Endodermal cell (in vitro differentiated cells): ENCODE measurements around the gene RAD23B. TPM values are rescaled to one million over a fixed set of nuclear protein-coding genes. Genes with fewer than 3 reads are reported as not detected.

ENCODE experiments used
- DNase-seq: peaks from one replicate; pipeline ENCODE4 v3.0.0-alpha.2; 2017
- H3K27ac ChIP-seq: 2 replicates; pipeline ENCODE4 v1.5.1; 2013; ENCODE audit warnings: mild to moderate bottlenecking, low read depth, low read length, moderate library complexity
- H3K27me3 ChIP-seq: 2 replicates; pipeline ENCODE4 v1.6.1; 2013; ENCODE audit warnings: mild to moderate bottlenecking, low read length, moderate library complexity; ENCODE audit not compliant: insufficient read depth, control insufficient read depth, poor library complexity, severe bottlenecking
- H3K36me3 ChIP-seq: 2 replicates; pipeline ENCODE4 v1.7.0; 2013; ENCODE audit warnings: mild to moderate bottlenecking, low read length, moderate library complexity; ENCODE audit not compliant: control insufficient read depth, insufficient read depth
- H3K4me1 ChIP-seq: one replicate; pipeline ENCODE4 v1.7.0; 2013; ENCODE audit warnings: low read length; ENCODE audit not compliant: control insufficient read depth, insufficient read depth
- H3K4me3 ChIP-seq: 2 replicates; pipeline ENCODE4 v1.5.1; 2013; ENCODE audit warnings: mild to moderate bottlenecking, low read length, moderate library complexity
- H3K9ac ChIP-seq: 2 replicates; pipeline ENCODE4 v1.6.1; 2013; ENCODE audit warnings: mild to moderate bottlenecking, low read length, moderate library complexity; ENCODE audit not compliant: poor library complexity, severe bottlenecking; ENCODE audit errors: extremely low read depth
- H3K9me3 ChIP-seq: 2 replicates; pipeline ENCODE4 v1.6.1; 2013; ENCODE audit warnings: mild to moderate bottlenecking, low read length, moderate library complexity; ENCODE audit not compliant: control insufficient read depth
- H3K27ac Mint-ChIP-seq: 2 replicates; pipeline ENCODE4 v1.8.0; 2020; ENCODE audit warnings: mixed read lengths
- H3K27me3 Mint-ChIP-seq: 2 replicates; pipeline ENCODE4 v1.8.0; 2021; ENCODE audit warnings: mild to moderate bottlenecking, mixed read lengths; ENCODE audit not compliant: insufficient read depth
- H3K36me3 Mint-ChIP-seq: 2 replicates; pipeline ENCODE4 v1.8.0; 2020; ENCODE audit warnings: low read depth, mixed read lengths
- H3K4me1 Mint-ChIP-seq: 2 replicates; pipeline ENCODE4 v1.8.0; 2020; ENCODE audit warnings: mixed read lengths
- H3K4me3 Mint-ChIP-seq: 2 replicates; pipeline ENCODE4 v1.8.0; 2020; ENCODE audit warnings: mild to moderate bottlenecking, moderate library complexity, mixed read lengths
- H3K9me3 Mint-ChIP-seq: 2 replicates; pipeline ENCODE4 v1.8.0; 2020; ENCODE audit warnings: mild to moderate bottlenecking, mixed read lengths
- CTCF ChIP-seq: fragments of 200-600 bp; sonication (generic); conservative IDR thresholded peaks from 2 replicates; pipeline ENCODE4 v1.5.0; 2021; ENCODE audit warnings: antibody characterized with exemption, mild to moderate bottlenecking
- WGBS, 2 experiments: methylation state at CpG; one replicate each; pipeline versions ENCODE4 v1.1.5 to v1.1.7; 2013; ENCODE audit warnings: missing lambda C conversion rate in 2 of 2, mixed read lengths in 1 of 2; ENCODE audit not compliant: insufficient coverage in 1 of 2, insufficient read length in 1 of 2; 5-methylcytosine and 5-hydroxymethylcytosine counted together
- total RNA-seq, 2 donors: library from RNA; stranded (reverse); fragmentation: NEBNext Ultra II Directional in 1 of 2; extraction: Animal tissue kit (Norgen Biotek cat#: 25700) in 1 of 2; gene quantifications; 2 replicates in 1 of 2; 3 replicates in 1 of 2; pipeline ENCODE4 v1.2.1, GENCODE V29; 2021

Gene RAD23B
- total RNA-seq, 2 donors from 2014 or later = 154 to 167 TPM

- WGBS, 2 experiments = 85 to 100% methylated on average over 1 to 2 of the region's 2 CpGs
- no peak overlapping the region for H3K4me3 ChIP-seq
- H3K9me3 ChIP-seq = no peaks in the 10 kb centered on the region
- DNase-seq = peak; percentile 31
- Mint-ChIP-seq H3K27ac (no peak overlapping the region), H3K27me3 (no peaks in the 10 kb centered on the region), H3K4me1 (peaks cover 17% of the 10 kb centered on the region), H3K36me3 (peaks cover 13% of the 10 kb centered on the region), H3K9me3 (no peaks in the 10 kb centered on the region), H3K4me3 (no peak overlapping the region)
- no peaks in the 10 kb centered on the region for H3K36me3 ChIP-seq
- no peak overlapping the region for H3K9ac ChIP-seq
- H3K4me1 ChIP-seq = peaks cover 6% of the 10 kb centered on the region
- no peak overlapping the region for H3K27ac ChIP-seq
- TF ChIP-seq CTCF = no peak
- no peaks in the 10 kb centered on the region for H3K27me3 ChIP-seq
These were observed 62.2 kb downstream of the RAD23B start for GRCh38 chr9:107345327-107345726.

DNA sequence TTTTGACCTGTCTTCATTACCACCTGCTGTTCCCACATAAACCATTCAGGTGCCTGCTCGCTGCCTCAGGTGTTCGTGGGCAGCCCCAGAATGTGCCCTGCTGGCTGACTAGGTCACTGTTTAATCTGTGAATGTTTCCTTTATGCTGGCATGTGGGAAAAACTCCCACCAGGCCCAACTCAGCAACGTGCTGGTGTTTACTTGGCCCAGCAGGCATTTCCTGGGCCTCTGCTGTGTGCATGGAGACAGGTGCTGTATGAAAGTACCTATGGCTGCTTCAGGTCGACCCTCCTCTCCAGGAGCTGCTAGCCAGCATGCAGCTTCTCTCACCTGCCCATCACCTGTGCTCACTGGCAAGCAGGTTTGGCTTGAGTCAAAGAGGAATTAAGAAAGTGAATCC lies 65.8 kb downstream of the RAD23B start:
- no peaks in the 10 kb centered on the region for H3K9me3 ChIP-seq
- no peaks in the 10 kb centered on the region for H3K36me3 Mint-ChIP-seq
- no peak overlapping the region for H3K9ac ChIP-seq
- H3K4me3 Mint-ChIP-seq = no peak overlapping the region
- H3K9me3 Mint-ChIP-seq = peaks cover 8% of the 10 kb centered on the region
- DNase-seq = peak; percentile 85
- peaks cover 6% of the 10 kb centered on the region for H3K4me1 ChIP-seq
- no peak overlapping the region for H3K27ac ChIP-seq
- WGBS, 2 experiments = 50 to 54% methylated on average over 2 to 4 of the region's 4 CpGs
- H3K27me3 ChIP-seq = no peaks in the 10 kb centered on the region
- peaks cover 18% of the 10 kb centered on the region for H3K4me1 Mint-ChIP-seq
- H3K27ac Mint-ChIP-seq = no peak overlapping the region
- H3K4me3 ChIP-seq = no peak overlapping the region
- peaks cover 1% of the 10 kb centered on the region for H3K27me3 Mint-ChIP-seq
- no peaks in the 10 kb centered on the region for H3K36me3 ChIP-seq
- no peak for TF ChIP-seq CTCF

DNA sequence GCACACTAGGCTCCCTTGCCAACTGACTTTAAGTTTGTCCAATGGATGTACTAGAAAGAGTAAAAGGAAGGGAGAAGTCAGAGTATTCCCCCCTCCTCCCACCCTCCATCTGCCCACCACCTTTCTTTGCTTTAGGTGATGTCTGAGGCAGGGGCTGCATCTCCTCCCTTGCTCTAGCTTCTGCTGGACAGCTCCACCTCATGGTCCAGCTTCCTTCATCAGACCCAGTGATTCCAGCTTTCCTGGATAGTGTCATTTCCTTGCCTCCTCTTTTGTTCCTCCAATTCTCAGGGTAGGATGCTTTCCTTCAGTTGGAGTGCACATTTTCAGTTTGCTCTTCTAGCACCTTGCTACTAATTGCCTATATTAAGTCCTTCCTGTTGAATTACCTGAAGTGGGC lies 67.4 kb downstream of the RAD23B start:
- Histone ChIP-seq H3K4me3 (no peak overlapping the region), H3K9ac (no peak overlapping the region), H3K4me1 (peaks cover 6% of the 10 kb centered on the region), H3K36me3 (no peaks in the 10 kb centered on the region), H3K9me3 (no peaks in the 10 kb centered on the region), H3K27me3 (no peaks in the 10 kb centered on the region), H3K27ac (no peak overlapping the region)
- Mint-ChIP-seq H3K4me1 (peaks cover 13% of the 10 kb centered on the region), H3K4me3 (no peak overlapping the region), H3K36me3 (no peaks in the 10 kb centered on the region), H3K9me3 (peaks cover 9% of the 10 kb centered on the region), H3K27ac (no peak overlapping the region), H3K27me3 (peaks cover 1% of the 10 kb centered on the region)
- no peak for TF ChIP-seq CTCF
- peak; percentile 59 for DNase-seq
